PC-3 (cell line): ENCODE data around the gene PDPK1. TPM values are rescaled to one million over a fixed set of nuclear protein-coding genes. Genes with fewer than 3 reads are reported as not detected.
"Not testable (repeated sequence)": the region's sequence is repeated elsewhere in the genome, so short reads cannot be mapped to it uniquely, and the experiment has no call there.

Source experiments
- ATAC-seq: fragments of 200-7000 bp; cut with Tn5 transposase; 2 replicates; pipeline ENCODE4 v1.9.1; 2020; ENCODE audit warnings: mild to moderate bottlenecking, moderate library complexity
- BruUV-seq: library from RNA; stranded (reverse); fragments of 400-500 nt; replicated peaks from 2 replicates; lab custom pipeline; 2021; lab: Mats Ljungman, UMichigan
- CTCF ChIA-PET: fragments of 300-600 bp; sonication (Branson Sonifier 250); formaldehyde crosslinking; loops from one replicate; lab custom pipeline; 2022; ENCODE audit warnings: antibody characterized with exemption; lab: Charles Lee
- POLR2A ChIA-PET: fragments of 300-600 bp; sonication (Branson Sonifier 250); formaldehyde crosslinking; loops from one replicate; lab custom pipeline; 2022; ENCODE audit warnings: antibody characterized with exemption; ENCODE audit not compliant: unreplicated experiment; lab: Charles Lee
- DNase-seq: peaks from one replicate; pipeline ENCODE4 v3.0.0-alpha.2; 2015
- H2AFZ ChIP-seq: fragments of 300-600 bp; sonication (generic); 2 replicates; pipeline ENCODE4 v1.6.0; 2016; ENCODE audit warnings: antibody characterized with exemption, low read length
- H3F3A ChIP-seq: fragments of 300-600 bp; sonication (generic); one replicate; pipeline ENCODE4 v1.6.0; 2017; ENCODE audit warnings: antibody characterized with exemption, low read length, control low read depth, mild to moderate bottlenecking; ENCODE audit not compliant: unreplicated experiment
- H3K27ac ChIP-seq: fragments of 300-600 bp; sonication (generic); 2 replicates; pipeline ENCODE4 v1.5.1; 2016; ENCODE audit warnings: mild to moderate bottlenecking, low read length
- H3K27me3 ChIP-seq: fragments of 300-600 bp; sonication (generic); 2 replicates; pipeline ENCODE4 v1.6.1; 2016; ENCODE audit warnings: low read length, mixed read lengths
- H3K36me3 ChIP-seq: fragments of 300-600 bp; sonication (generic); 2 replicates; pipeline ENCODE4 v1.6.1; 2016; ENCODE audit warnings: low read depth, mixed run types, low read length, mixed read lengths
- H3K4me1 ChIP-seq: fragments of 300-600 bp; sonication (generic); 2 replicates; pipeline ENCODE4 v1.5.1; 2016; ENCODE audit warnings: low read length; ENCODE audit not compliant: insufficient read depth
- H3K4me2 ChIP-seq: fragments of 300-600 bp; sonication (generic); 2 replicates; pipeline ENCODE4 v1.6.0; 2016; ENCODE audit warnings: low read length
- H3K4me3 ChIP-seq: fragments of 300-600 bp; sonication (generic); 2 replicates; pipeline ENCODE4 v1.5.1; 2016; ENCODE audit warnings: mild to moderate bottlenecking, low read length, mixed read lengths
- H3K79me2 ChIP-seq: fragments of 300-600 bp; sonication (generic); 2 replicates; pipeline ENCODE4 v1.6.1; 2017; ENCODE audit warnings: low read length, mixed read lengths
- H3K9ac ChIP-seq: fragments of 300-600 bp; sonication (generic); 2 replicates; pipeline ENCODE4 v1.6.0; 2016; ENCODE audit warnings: mild to moderate bottlenecking, low read length
- H3K9me2 ChIP-seq: fragments of 300-600 bp; sonication (generic); replicated peaks from 2 replicates; pipeline ENCODE4 v1.6.1; 2016; ENCODE audit warnings: mixed run types, low read length, mixed read lengths
- H3K9me3 ChIP-seq: fragments of 300-600 bp; sonication (generic); 2 replicates; pipeline ENCODE4 v1.6.1; 2016; ENCODE audit warnings: low read length, mixed read lengths
- H4K20me1 ChIP-seq: fragments of 300-600 bp; sonication (generic); 2 replicates; pipeline ENCODE4 v1.6.1; 2016; ENCODE audit warnings: low read length, mixed read lengths
- intact Hi-C: fragments of 100-400 bp; cut with micrococcal nuclease; formaldehyde crosslinking; loops from 2 replicates; pipeline ENCODE4 v1.9.0; 2023
- total RNA-seq: library from RNA; depleted of rRNA; stranded (reverse); fragments of >200 nt; gene quantifications from 2 replicates; pipeline ENCODE4 v1.2.3, GENCODE V29; 2014

Gene PDPK1
- total RNA-seq, 1 experiment from 2014 or later, result 13.7 TPM

DNA sequence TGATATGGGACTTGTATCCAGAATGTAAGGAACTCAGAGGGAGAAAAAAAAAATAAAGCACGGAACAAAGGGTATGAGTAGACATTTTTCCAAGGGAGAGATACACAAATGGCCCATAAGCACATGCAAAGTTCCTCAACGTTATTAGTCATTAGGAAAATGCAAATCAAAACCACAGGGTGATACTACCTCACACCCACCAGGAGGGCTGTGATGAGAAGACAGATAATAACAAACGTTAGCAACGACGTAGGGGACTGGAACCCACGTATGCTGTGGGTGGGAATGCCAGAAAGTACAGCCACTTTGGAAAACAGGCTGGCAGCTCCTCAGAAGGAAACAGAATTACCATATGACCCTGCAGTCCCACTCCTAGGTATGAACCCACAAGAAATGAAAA is 34.9 kb downstream of the PDPK1 start:
- H3K27me3 ChIP-seq, H3K4me2 ChIP-seq, H3K9ac ChIP-seq, H3K4me1 ChIP-seq, H3F3A ChIP-seq, H3K4me3 ChIP-seq, CTCF ChIA-PET, intact Hi-C loops, H3K9me3 ChIP-seq, H3K27ac ChIP-seq, H3K79me2 ChIP-seq, BruUV-seq, DNase-seq, H4K20me1 ChIP-seq, ATAC-seq, POLR2A ChIA-PET, H3K36me3 ChIP-seq, H3K9me2 ChIP-seq, H2AFZ ChIP-seq: not testable (repeated sequence)

DNA sequence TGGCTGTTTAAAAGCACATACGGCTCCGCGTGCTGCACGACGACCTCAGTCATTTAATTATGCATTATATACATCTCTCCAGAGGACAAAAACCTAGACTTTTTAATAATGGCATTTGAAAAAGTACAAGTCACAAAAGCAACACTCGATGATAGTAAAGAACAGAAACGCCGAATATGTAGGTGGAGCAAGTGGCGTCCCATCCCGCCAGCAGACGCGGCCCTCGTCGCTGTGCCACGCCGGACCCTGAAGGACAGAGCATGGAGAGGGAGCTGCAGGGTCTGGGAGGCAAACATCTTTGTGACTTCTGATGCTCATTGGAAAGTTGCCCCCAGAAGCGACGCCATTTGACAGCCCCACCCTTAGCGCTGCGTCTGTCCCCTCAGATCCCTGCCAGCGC is 38.0 kb downstream of the PDPK1 start:
- H2AFZ ChIP-seq, H3K36me3 ChIP-seq, POLR2A ChIA-PET, H3K79me2 ChIP-seq, ATAC-seq, H3K9me2 ChIP-seq, intact Hi-C loops, CTCF ChIA-PET, DNase-seq, H3K27me3 ChIP-seq, H3K4me1 ChIP-seq, BruUV-seq, H3F3A ChIP-seq, H3K9me3 ChIP-seq, H3K4me3 ChIP-seq, H3K4me2 ChIP-seq, H3K9ac ChIP-seq, H4K20me1 ChIP-seq, H3K27ac ChIP-seq: not testable (repeated sequence)

DNA sequence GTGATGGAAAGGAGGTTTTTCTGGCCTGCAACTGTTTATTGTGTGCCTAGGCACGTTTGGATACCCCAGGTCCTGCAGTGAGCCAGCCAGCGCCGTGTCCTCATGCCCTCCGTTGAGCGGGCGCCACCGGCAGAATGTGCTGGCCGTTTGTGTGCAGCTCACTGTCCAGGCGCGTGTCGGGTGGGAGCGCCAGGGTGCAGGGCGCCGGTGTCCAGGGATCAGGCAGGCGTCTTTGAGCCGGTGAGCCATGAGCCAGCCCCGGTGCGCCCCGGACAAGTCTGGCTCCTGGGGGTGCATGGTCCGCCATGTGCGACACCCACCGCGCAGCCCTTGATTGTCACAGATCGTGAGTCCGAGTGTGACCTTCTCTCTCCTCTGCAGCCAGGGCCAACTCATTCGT is 39.2 kb downstream of the PDPK1 start:
- intact Hi-C loops, H3K27me3 ChIP-seq, DNase-seq, ATAC-seq, H3K9ac ChIP-seq, H3K27ac ChIP-seq, H3K9me3 ChIP-seq, H3K36me3 ChIP-seq, H3K4me1 ChIP-seq, H3F3A ChIP-seq, H3K4me3 ChIP-seq, H4K20me1 ChIP-seq, CTCF ChIA-PET, H3K9me2 ChIP-seq, H3K4me2 ChIP-seq, H2AFZ ChIP-seq, H3K79me2 ChIP-seq, BruUV-seq, POLR2A ChIA-PET: not testable (repeated sequence)

DNA sequence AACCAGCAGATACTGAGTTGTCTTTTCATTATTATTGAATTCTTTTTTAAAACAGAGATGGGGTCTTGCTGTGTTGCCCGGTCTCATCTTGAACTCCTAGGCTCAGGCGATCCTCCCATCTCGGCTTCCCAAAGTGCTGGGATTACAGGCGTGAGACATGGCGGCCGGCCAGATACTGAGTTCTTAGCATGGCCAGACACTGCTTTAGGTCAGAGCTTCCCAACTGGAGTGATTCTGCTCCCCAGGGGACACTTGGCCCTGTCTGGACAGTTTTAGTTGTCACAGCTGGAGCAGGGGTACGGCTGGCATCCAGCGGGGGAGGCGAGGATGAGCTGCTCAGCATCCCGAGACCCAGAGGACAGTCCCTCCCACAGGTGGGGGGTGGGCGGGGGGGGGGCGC is 41.1 kb downstream of the PDPK1 start:
- H3K9ac ChIP-seq, CTCF ChIA-PET, H2AFZ ChIP-seq, H3K9me2 ChIP-seq, H3F3A ChIP-seq, H3K4me2 ChIP-seq, H3K4me3 ChIP-seq, H3K27ac ChIP-seq, H3K4me1 ChIP-seq, POLR2A ChIA-PET, ATAC-seq, intact Hi-C loops, H3K79me2 ChIP-seq, H3K27me3 ChIP-seq, H3K36me3 ChIP-seq, BruUV-seq, DNase-seq, H4K20me1 ChIP-seq, H3K9me3 ChIP-seq: not testable (repeated sequence)

DNA sequence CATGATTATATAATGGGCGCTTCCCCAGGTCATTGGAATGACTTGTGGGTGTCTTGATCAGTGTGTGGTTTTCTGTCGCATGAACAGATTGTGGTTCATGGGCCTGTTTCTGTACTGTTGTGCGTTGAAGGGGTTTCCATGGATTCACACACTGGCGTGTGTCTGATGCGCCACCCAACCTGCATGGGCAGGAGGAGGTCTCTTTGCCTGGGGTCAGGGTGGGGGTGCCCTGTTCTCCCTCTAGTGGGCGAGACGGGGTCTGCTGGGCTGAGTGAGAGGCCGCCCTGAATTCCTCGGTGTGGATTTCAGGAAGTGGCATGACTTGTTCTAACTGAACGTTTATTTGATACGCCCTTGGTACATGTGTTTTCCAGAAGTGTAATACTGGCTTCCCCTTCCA is 42.3 kb downstream of the PDPK1 start:
- H3K27me3 ChIP-seq, H3K79me2 ChIP-seq, intact Hi-C loops, H3K9ac ChIP-seq, DNase-seq, H3K9me3 ChIP-seq, H3K4me3 ChIP-seq, H3K4me2 ChIP-seq, H3K27ac ChIP-seq, ATAC-seq, H3K4me1 ChIP-seq, H3K9me2 ChIP-seq, BruUV-seq, H3K36me3 ChIP-seq, H4K20me1 ChIP-seq, CTCF ChIA-PET, POLR2A ChIA-PET, H3F3A ChIP-seq, H2AFZ ChIP-seq: not testable (repeated sequence)

DNA sequence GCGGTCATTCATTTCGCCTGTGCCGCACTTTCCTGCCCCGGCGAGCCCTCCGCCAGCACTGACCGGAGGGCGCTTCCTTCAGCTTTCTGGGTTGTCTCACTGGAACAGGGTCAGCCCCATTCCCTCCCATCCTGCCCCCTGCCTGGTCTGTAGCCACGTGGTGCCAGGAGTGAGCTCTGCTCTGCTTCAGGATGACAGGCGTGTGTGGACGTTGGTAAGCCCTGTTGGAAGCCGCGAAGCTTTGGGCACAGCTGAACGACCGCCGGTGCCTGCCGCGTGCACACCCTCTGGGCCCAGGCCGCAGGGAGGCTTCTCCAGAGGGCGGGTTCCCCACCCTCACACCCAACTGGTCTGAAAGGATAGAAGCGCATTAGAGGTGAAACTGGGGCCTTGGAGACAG is 43.0 kb downstream of the PDPK1 start:
- DNase-seq, H3K27me3 ChIP-seq, H3K27ac ChIP-seq, H3K9ac ChIP-seq, intact Hi-C loops, H3K4me1 ChIP-seq, H3F3A ChIP-seq, H3K36me3 ChIP-seq, CTCF ChIA-PET, H3K4me3 ChIP-seq, H3K79me2 ChIP-seq, BruUV-seq, POLR2A ChIA-PET, H4K20me1 ChIP-seq, H3K9me2 ChIP-seq, H3K4me2 ChIP-seq, H2AFZ ChIP-seq, ATAC-seq, H3K9me3 ChIP-seq: not testable (repeated sequence)
